ENCODE measurements around the gene RPS3A. TPM values are rescaled to one million over a fixed set of nuclear protein-coding genes. Genes with fewer than 3 reads are reported as not detected.
"Not testable (repeated sequence)": the region's sequence is repeated elsewhere in the genome, so short reads cannot be mapped to it uniquely, and the experiment has no call there.

The RPS3A gene
- total RNA-seq: 1,000 to 10,000 TPM; 1,734 to 2,285 TPM

DNA sequence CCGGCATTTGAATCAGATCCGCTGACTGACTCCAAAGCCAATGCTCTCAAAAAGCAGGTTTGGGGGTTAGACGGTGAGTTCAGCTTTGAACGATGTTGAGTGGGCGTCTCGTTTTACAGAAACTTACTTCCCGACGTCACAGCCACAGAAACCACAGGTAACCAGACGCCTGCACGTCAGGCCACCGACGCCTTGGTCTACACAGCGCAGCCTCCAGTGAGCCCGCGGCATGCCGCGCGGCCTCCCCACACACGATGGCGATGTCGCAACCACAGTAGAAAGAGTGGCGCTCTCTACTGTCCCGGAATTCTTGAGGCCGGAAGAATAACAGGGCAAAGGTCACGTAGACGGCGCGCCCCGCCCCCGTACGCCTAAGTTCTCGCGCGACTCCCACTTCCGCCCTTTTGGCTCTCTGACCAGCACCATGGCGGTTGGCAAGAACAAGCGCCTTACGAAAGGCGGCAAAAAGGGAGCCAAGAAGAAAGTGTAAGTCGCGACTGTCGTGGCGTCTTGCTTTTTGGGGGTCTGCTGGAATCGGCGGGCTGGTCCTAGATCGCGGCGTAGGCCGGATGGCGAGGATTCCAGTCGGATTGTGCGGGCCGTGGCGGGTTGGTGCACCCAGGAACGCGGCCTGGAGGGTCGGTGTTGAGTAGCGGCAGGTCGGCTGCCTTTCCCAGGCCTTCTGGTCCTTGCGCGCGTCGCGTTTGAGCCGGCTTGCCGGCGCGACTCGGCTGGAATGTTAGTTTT is at the start of gene RPS3A:
Gene RPS3A (plus strand): TSS at position 400 of the 747 bp plus-strand sequence. CDS start 25 bp downstream, at position 425.
- Histone ChIP-seq H3K27ac (peak within 1 kb of the TSS; percentile 88 to 91), H3K4me1 (peaks cover 0 to 21% of the 10 kb centered on the region in 2 donors), H3K36me3 (peaks cover 38% of the 10 kb centered on the region), H3K9me3 (no peaks in the 10 kb centered on the region), H3K27me3 (no peaks in the 10 kb centered on the region), H3K4me3 (peak within 1 kb of the TSS; percentile 76 to 90)
- peak; percentile 98 for DNase-seq (ENCODE audit: low spot score)
- TF ChIP-seq, protein P1, sequence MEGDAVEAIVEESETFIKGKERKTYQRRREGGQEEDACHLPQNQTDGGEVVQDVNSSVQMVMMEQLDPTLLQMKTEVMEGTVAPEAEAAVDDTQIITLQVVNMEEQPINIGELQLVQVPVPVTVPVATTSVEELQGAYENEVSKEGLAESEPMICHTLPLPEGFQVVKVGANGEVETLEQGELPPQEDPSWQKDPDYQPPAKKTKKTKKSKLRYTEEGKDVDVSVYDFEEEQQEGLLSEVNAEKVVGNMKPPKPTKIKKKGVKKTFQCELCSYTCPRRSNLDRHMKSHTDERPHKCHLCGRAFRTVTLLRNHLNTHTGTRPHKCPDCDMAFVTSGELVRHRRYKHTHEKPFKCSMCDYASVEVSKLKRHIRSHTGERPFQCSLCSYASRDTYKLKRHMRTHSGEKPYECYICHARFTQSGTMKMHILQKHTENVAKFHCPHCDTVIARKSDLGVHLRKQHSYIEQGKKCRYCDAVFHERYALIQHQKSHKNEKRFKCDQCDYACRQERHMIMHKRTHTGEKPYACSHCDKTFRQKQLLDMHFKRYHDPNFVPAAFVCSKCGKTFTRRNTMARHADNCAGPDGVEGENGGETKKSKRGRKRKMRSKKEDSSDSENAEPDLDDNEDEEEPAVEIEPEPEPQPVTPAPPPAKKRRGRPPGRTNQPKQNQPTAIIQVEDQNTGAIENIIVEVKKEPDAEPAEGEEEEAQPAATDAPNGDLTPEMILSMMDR (IDR thresholded peaks at IDR 0.05): peak; percentile 47 to 96

GRCh38 chr4:151052785-151053184 is 46.6 kb upstream of the RPS3A start:
- no peaks in the 10 kb centered on the region for H3K9me3 ChIP-seq
- no peak for DNase-seq (ENCODE audit: low spot score)
- TF ChIP-seq, protein P1 (IDR thresholded peaks at IDR 0.05): no peak
- H3K4me3 ChIP-seq: no peak overlapping the region
- no peaks in the 10 kb centered on the region for H3K27me3 ChIP-seq
- H3K36me3 ChIP-seq: no peaks in the 10 kb centered on the region
- no peaks in the 10 kb centered on the region for H3K4me1 ChIP-seq
- H3K27ac ChIP-seq: no peak overlapping the region

DNA sequence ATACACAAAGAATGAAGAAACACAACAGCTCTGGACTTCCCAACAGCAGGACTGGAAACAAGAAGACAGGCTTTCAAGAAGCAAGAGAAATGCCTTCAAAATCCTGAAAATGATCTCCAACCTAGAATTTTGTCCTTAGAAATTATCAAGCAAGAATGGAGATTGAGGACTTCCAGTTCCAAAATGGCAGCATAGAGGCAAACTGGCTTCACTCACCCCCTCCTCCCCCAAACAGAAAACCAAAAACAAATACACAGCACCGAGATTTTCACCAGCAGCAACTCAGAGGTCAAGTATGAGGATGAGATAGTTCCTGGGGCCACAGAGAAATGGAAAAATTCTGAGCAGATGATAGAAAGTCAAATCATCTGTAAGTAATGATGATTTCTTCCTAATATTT is 43.9 kb upstream of the RPS3A start:
- H3K9me3 ChIP-seq: no peaks in the 10 kb centered on the region
- H3K36me3 ChIP-seq: no peaks in the 10 kb centered on the region
- TF ChIP-seq, protein P1 (IDR thresholded peaks at IDR 0.05): no peak
- no peaks in the 10 kb centered on the region for H3K27me3 ChIP-seq
- no peak overlapping the region for H3K27ac ChIP-seq
- no peak for DNase-seq (ENCODE audit: low spot score)
- no peaks in the 10 kb centered on the region for H3K4me1 ChIP-seq
- H3K4me3 ChIP-seq: no peak overlapping the region

DNA sequence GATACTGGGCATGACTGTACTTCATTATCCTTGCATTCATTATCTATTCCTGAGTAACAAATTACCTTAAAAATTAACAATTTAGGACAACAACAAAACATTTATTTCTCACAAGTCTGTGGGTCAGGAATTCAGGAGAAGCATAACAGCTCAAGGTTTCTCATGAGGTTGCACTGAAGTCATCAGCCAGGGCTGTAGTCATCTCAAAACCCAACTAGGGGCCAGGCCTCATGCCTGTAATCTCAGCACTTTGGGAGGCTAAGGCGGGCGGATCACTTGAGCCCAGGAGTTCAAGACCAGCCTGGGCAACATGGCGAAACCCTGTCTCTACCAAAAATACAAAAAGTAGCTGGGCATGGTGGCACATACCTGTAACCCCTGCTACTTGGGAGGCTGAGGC is 36.3 kb upstream of the RPS3A start:
- not testable (repeated sequence) for H3K9me3 ChIP-seq; H3K27ac ChIP-seq; H3K36me3 ChIP-seq; H3K27me3 ChIP-seq; H3K4me3 ChIP-seq; H3K4me1 ChIP-seq; DNase-seq (ENCODE audit: low spot score)

DNA sequence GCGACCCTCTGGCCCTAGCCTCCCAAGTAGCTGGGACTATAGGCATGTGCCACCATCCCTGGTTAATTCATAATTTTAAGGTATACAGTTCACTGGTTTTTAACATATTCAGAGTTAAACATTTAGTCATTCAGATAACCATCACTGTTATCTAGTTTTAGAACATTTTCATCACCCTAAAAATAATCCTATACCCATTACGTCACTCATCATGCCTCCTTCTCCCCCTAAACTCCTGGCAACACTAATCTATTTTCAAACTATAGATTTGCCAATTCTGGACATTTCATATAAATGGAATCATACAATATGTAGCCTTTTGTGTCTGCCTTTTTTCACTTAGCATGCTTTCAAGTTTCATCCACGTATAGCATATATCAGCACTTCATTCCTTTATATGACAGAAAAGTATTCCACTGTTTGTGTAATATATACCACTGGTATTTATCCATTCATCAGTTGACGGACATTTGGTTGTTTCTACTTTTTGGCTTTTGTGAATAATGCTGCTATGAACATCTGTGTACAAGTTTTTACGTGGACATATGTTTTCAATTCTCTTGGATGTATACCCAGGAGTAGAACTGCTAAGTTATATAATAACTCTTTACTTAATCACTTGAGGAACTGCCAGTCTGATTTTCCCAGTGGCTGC is 32.0 kb upstream of the RPS3A start:
- no peak overlapping the region for H3K4me3 ChIP-seq
- H3K4me1 ChIP-seq: no peaks in the 10 kb centered on the region
- TF ChIP-seq, protein P1 (IDR thresholded peaks at IDR 0.05): no peak
- no peaks in the 10 kb centered on the region for H3K36me3 ChIP-seq
- DNase-seq (ENCODE audit: low spot score): no peak
- no peaks in the 10 kb centered on the region for H3K9me3 ChIP-seq
- H3K27me3 ChIP-seq: no peaks in the 10 kb centered on the region
- no peak overlapping the region for H3K27ac ChIP-seq

DNA sequence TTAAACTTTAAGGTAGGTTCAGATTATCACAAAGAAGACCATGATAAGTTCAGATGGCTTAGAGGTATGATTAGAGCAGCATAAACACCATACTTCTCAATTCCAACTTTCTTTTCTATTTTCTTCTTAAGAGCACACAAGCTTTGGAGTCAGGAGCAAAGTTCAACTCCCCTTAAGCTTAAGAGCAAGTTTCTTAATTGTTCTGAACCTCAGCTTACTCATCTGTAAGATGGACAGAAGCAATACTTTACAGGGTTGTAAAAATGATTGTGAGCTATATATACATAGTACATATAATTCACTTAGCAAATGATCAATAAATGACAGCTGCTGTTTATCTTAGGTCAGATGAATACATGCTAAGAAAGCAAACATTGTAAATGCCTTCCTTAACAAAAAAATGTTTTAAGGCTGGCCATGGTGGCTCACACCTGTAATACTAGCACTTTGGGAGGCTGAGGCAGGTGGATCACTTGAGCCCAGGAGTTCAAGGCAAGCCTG is 25.0 kb upstream of the RPS3A start:
- DNase-seq (ENCODE audit: low spot score): no peak
- Histone ChIP-seq H3K36me3 (no peaks in the 10 kb centered on the region), H3K9me3 (no peaks in the 10 kb centered on the region), H3K27me3 (no peaks in the 10 kb centered on the region), H3K4me3 (no peak overlapping the region), H3K4me1 (no peaks in the 10 kb centered on the region), H3K27ac (no peak overlapping the region)
- TF ChIP-seq, protein P1 (IDR thresholded peaks at IDR 0.05): no peak

GRCh38 chr4:151077978-151078377 is 21.4 kb upstream of the RPS3A start:
- not testable (repeated sequence) for DNase-seq (ENCODE audit: low spot score); H3K9me3 ChIP-seq; H3K27me3 ChIP-seq; H3K27ac ChIP-seq; H3K4me3 ChIP-seq; H3K4me1 ChIP-seq; H3K36me3 ChIP-seq

Measured in right atrium auricular region (tissue), 2 donors.